Stimulated activated CD8-positive, alpha-beta memory T cell treated with anti-CD3 and anti-CD28 coated beads, Interleukin-12 subunit alpha, Interleukin-12 subunit beta, amount 100 ng/mL, for 1 hour (primary cell): Measurements from ENCODE around the gene NATD1.
"Not testable (repeated sequence)": the region's sequence is repeated elsewhere in the genome, so short reads cannot be mapped to it uniquely, and the experiment has no call there.

ENCODE experiments used
- DNase-seq: peaks from one replicate; pipeline ENCODE4 v3.0.0-alpha.2; 2020; ENCODE audit warnings: low read depth

NATD1 gene

DNA sequence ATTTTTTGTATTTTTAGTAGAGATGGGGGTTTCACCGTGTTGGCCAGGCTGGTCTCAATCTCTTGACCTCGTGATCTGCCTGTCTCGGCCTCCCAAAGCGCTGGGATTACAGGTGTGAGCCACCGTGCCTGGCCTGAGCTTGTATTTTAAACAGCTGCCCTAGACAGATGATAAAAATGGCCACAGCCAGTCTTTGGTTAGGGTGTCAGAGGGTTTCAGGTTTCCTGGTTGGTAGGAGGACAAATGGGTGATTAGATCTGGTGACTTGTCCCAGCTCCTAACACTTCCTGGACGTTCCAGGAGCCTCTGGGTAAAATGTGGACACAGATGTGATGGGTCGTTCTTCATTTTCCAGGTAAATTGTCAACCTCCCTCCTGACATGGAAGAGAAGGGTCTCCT, 60.8 kb downstream of the NATD1 start:
- DNase-seq = not testable (repeated sequence)

DNA sequence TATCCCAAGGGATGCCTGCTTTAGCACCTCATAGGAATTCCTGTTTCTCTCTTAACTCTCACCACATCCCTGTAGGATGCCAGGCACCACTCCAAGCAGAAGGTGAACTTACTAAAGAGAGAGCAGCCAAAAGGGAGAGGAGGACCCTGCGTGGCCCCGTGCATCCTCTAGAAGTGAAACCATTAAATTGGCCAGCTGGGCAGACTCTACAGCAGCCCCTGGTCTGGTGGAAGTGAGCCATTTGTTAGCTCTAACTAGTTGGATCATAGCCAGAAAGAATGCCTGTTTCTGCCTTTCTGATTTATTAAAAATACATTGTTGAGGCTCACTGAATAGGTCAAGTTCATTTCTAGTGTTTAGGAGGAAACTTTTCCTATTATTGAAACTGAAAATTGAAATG, 61.5 kb downstream of the NATD1 start:
- no peak for DNase-seq

DNA sequence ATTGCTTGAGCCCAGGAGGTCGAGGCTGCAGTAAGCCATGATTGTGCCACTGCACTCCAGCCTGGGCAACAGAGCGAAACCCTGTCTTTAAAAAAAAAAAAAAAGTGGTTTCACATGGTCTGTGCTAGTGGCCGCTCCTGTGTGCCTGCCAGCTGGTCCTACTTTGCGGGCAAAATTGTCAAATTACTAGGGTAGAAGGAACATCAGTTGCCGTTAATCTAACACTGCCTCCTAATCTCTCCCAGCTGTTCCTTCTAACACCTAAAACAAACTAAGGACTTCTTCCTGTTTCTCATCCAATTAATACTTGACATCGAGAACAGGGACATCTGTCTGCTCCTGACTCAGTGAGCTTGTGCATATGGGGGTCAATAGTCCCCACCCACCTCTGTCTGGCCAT, 63.1 kb downstream of the NATD1 start:
- DNase-seq = no peak

DNA sequence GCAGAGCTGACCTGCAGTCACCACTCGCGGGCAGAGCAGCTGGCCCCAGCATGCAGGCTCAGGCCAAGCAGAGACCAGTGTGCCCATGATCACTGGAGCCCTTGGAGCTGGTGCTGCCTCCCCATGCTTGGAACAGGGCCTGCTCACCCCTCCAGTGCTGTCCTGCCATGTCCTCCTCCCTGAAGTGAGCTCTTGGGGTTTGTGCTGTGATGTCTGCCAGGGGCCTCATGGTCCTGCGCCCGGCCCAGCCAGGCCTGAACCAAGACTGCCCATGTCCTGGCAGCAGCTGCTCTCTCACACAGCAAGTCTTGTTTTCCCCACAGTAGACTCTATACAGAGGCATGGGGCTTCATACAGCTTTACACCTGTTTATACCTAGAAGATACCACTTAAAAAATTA, 63.8 kb downstream of the NATD1 start:
- no peak for DNase-seq
